Vagina (tissue), 2 donors: ENCODE measurements around the gene SCCPDH.
"Not testable (repeated sequence)": the region's sequence is repeated elsewhere in the genome, so short reads cannot be mapped to it uniquely, and the experiment has no call there.

Experiments
- CTCF ChIP-seq, 3 experiments: fragments of 450-650 bp in 2 of 3; fragments of 200-600 bp in 1 of 3; sonication (generic) in 1 of 3; IDR thresholded peaks; one replicate each; pipeline ENCODE4 v1.5.1; 2017 to 2019; ENCODE audit warnings: antibody characterized with exemption in 3 of 3, mild to moderate bottlenecking in 2 of 3, moderate library complexity in 2 of 3
- POLR2A ChIP-seq, 2 donors: fragments of 450-650 bp; IDR thresholded peaks; one replicate each; pipeline ENCODE4 v1.6.1; 2017; ENCODE audit warnings: antibody characterized with exemption in 2 of 2, mild to moderate bottlenecking in 2 of 2, moderate library complexity in 2 of 2
- POLR2AphosphoS5 ChIP-seq, 2 donors: sonication (generic); formaldehyde crosslinking; IDR thresholded peaks; one replicate each; pipeline ENCODE4 v1.9.0; 2017; ENCODE audit warnings: antibody characterized with exemption in 2 of 2, mild to moderate bottlenecking in 2 of 2, low read depth in 1 of 2; ENCODE audit not compliant: insufficient read depth in 1 of 2

- not testable (repeated sequence) for TF ChIP-seq CTCF (IDR thresholded peaks at IDR 0.05); POLR2AphosphoS5 (IDR thresholded peaks at IDR 0.05; ENCODE audit: insufficient read depth in 1 of 2, low read depth in 1 of 2); POLR2A (IDR thresholded peaks at IDR 0.05)
Observed at GRCh38 chr1:246712428-246712827, 11.8 kb upstream of the SCCPDH start.
